ENCODE results near the gene LRRC27. TPM values are rescaled to one million over a fixed set of nuclear protein-coding genes. Genes with fewer than 3 reads are reported as not detected.
A peak's percentile ranks its signal among the peaks of the same experiment; 100 is the strongest.

LRRC27 gene
- total RNA-seq, 6 donors from 2014 or later = 7.4 to 110 (median 15.1) TPM

- DNase-seq = no peak
- WGBS, 2 donors = 71 to 88% methylated on average over 15 to 28 of the region's 28 CpGs
- TF ChIP-seq POLR2A (IDR thresholded peaks at IDR 0.05) (no peak), POLR2AphosphoS5 (IDR thresholded peaks at IDR 0.05) (no peak), EP300 (IDR thresholded peaks at IDR 0.05) (no peak)
- TF ChIP-seq, protein P1, sequence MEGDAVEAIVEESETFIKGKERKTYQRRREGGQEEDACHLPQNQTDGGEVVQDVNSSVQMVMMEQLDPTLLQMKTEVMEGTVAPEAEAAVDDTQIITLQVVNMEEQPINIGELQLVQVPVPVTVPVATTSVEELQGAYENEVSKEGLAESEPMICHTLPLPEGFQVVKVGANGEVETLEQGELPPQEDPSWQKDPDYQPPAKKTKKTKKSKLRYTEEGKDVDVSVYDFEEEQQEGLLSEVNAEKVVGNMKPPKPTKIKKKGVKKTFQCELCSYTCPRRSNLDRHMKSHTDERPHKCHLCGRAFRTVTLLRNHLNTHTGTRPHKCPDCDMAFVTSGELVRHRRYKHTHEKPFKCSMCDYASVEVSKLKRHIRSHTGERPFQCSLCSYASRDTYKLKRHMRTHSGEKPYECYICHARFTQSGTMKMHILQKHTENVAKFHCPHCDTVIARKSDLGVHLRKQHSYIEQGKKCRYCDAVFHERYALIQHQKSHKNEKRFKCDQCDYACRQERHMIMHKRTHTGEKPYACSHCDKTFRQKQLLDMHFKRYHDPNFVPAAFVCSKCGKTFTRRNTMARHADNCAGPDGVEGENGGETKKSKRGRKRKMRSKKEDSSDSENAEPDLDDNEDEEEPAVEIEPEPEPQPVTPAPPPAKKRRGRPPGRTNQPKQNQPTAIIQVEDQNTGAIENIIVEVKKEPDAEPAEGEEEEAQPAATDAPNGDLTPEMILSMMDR (IDR thresholded peaks at IDR 0.05) = no peak
Measured at GRCh38 chr10:132298038-132298881, 33.7 kb upstream of the LRRC27 start.

GRCh38 chr10:132299371-132300336 lies 32.3 kb upstream of the LRRC27 start:
- no peak for TF ChIP-seq POLR2AphosphoS5 (IDR thresholded peaks at IDR 0.05)
- no peak for TF ChIP-seq POLR2A (IDR thresholded peaks at IDR 0.05)
- TF ChIP-seq, protein P1 (IDR thresholded peaks at IDR 0.05) = no peak
- TF ChIP-seq EP300 (IDR thresholded peaks at IDR 0.05) = no peak

More at GRCh38 chr10:132298038-132298881, 33.7 kb upstream of the LRRC27 start:
- Histone ChIP-seq H3K36me3 (no peaks in the 10 kb centered on the region), H3K27me3 (no peaks in the 10 kb centered on the region), H3K27ac (no peak overlapping the region), H3K9me3 (no peaks in the 10 kb centered on the region), H3K4me1 (peaks cover 0 to 3% (median 2%) of the 10 kb centered on the region in 4 donors), H3K4me3 (no peak overlapping the region)
- ATAC-seq (ENCODE audit: low FRiP score in 2 of 2) = no peak

DNA sequence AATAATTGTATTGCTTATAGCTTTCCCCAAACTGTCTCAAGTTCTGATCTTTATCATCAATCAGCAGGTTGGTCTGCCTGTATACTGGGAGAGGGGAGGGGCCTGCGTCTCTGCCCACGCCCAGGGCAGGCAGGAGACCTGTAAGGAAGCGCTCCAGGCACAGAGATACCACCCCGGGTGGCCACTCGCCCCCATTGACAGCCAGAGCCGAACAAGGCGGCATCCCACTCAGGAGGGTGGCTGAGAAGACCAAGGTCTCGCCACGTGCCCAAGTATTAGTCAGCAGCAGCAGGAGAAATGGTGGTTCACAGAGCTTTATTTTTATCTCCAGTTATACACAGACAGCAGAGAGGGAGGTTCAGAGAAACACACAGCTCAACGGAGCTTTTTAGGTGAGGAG lies 31.4 kb upstream of the LRRC27 start:
- H3K27ac ChIP-seq = no peak overlapping the region
- H3K9me3 ChIP-seq = no peaks in the 10 kb centered on the region
- TF ChIP-seq EP300 (IDR thresholded peaks at IDR 0.05) (no peak), POLR2AphosphoS5 (IDR thresholded peaks at IDR 0.05) (no peak), POLR2A (IDR thresholded peaks at IDR 0.05) (no peak)
- TF ChIP-seq, protein P1 (IDR thresholded peaks at IDR 0.05) = no peak
- H3K36me3 ChIP-seq = no peaks in the 10 kb centered on the region
- 67 to 88% methylated on average over 9 to 10 of the region's 10 CpGs for WGBS, 2 donors
- DNase-seq (no peak), ATAC-seq (ENCODE audit: low FRiP score in 2 of 2) (no peak)
- no peak overlapping the region for H3K4me3 ChIP-seq
- peaks cover 0 to 3% (median 0%) of the 10 kb centered on the region in 4 donors for H3K4me1 ChIP-seq
- no peaks in the 10 kb centered on the region for H3K27me3 ChIP-seq

More at GRCh38 chr10:132299371-132300336, 32.3 kb upstream of the LRRC27 start:
- WGBS, 2 donors = 83 to 91% methylated on average over 23 to 32 of the region's 34 CpGs
- ATAC-seq (ENCODE audit: low FRiP score in 2 of 2) = no peak
- Histone ChIP-seq H3K36me3 (no peaks in the 10 kb centered on the region), H3K4me1 (peaks cover 0 to 3% (median 0%) of the 10 kb centered on the region in 4 donors), H3K27me3 (no peaks in the 10 kb centered on the region), H3K4me3 (no peak overlapping the region), H3K9me3 (no peaks in the 10 kb centered on the region), H3K27ac (no peak overlapping the region)
- no peak for DNase-seq

GRCh38 chr10:132301371-132302330 lies 30.3 kb upstream of the LRRC27 start:
- Histone ChIP-seq H3K4me3 (no peak overlapping the region), H3K27ac (no peak overlapping the region), H3K27me3 (no peaks in the 10 kb centered on the region), H3K36me3 (no peaks in the 10 kb centered on the region), H3K4me1 (peaks cover 1 to 7% (median 4%) of the 10 kb centered on the region in 4 donors), H3K9me3 (no peaks in the 10 kb centered on the region)
- DNase-seq (peak in 1 of 2 donors; percentile 64), ATAC-seq (ENCODE audit: low FRiP score in 2 of 2) (no peak)
- WGBS, 2 donors = 92% methylated on average over 30 to 34 of the region's 38 CpGs
- TF ChIP-seq POLR2AphosphoS5 (IDR thresholded peaks at IDR 0.05) (no peak), EP300 (IDR thresholded peaks at IDR 0.05) (no peak), POLR2A (IDR thresholded peaks at IDR 0.05) (no peak)
- TF ChIP-seq, protein P1 (IDR thresholded peaks at IDR 0.05) = no peak
